MM.1S (cell line): ENCODE results near the gene CASP10.

Experiments
- DNase-seq: peaks from one replicate; pipeline ENCODE4 v3.0.0-alpha.2; 2015
- H2AFZ ChIP-seq: fragments of 300-600 bp; sonication (generic); 2 replicates; pipeline ENCODE4 v1.6.0; 2016; ENCODE audit warnings: antibody characterized with exemption, low read length
- H3F3A ChIP-seq: fragments of 300-600 bp; sonication (generic); 2 replicates; pipeline ENCODE4 v1.6.1; 2016; ENCODE audit warnings: mild to moderate bottlenecking, antibody characterized with exemption, low read length, moderate library complexity, mixed read lengths; ENCODE audit not compliant: insufficient read depth
- H3K27ac ChIP-seq: fragments of 300-600 bp; sonication (generic); 2 replicates; pipeline ENCODE4 v1.5.1; 2016; ENCODE audit warnings: mild to moderate bottlenecking, low read length
- H3K27me3 ChIP-seq: fragments of 300-600 bp; sonication (generic); replicated peaks from 2 replicates; pipeline ENCODE4 v1.6.0; 2016; ENCODE audit warnings: low read length; ENCODE audit not compliant: insufficient read depth
- H3K36me3 ChIP-seq: fragments of 300-600 bp; sonication (generic); replicated peaks from 2 replicates; pipeline ENCODE4 v1.6.1; 2016; ENCODE audit warnings: mild to moderate bottlenecking, low read length, mixed read lengths; ENCODE audit not compliant: insufficient read depth
- H3K4me1 ChIP-seq: fragments of 300-600 bp; sonication (generic); 2 replicates; pipeline ENCODE4 v1.6.1; 2016; ENCODE audit warnings: low read length, mixed read lengths
- H3K4me2 ChIP-seq: fragments of 300-600 bp; sonication (generic); 2 replicates; pipeline ENCODE4 v1.6.0; 2016; ENCODE audit warnings: low read depth, low read length
- H3K4me3 ChIP-seq: fragments of 300-600 bp; sonication (generic); 2 replicates; pipeline ENCODE4 v1.5.1; 2016; ENCODE audit warnings: low read length, mixed read lengths
- H3K79me2 ChIP-seq: fragments of 300-600 bp; sonication (generic); 2 replicates; pipeline ENCODE4 v1.6.1; 2016; ENCODE audit warnings: mixed run types, low read length, mixed read lengths
- H3K9ac ChIP-seq: fragments of 300-600 bp; sonication (generic); 2 replicates; pipeline ENCODE4 v1.6.1; 2016; ENCODE audit warnings: low read length, mixed read lengths
- H3K9me2 ChIP-seq: fragments of 300-600 bp; sonication (generic); replicated peaks from 2 replicates; pipeline ENCODE4 v1.6.1; 2016; ENCODE audit warnings: mild to moderate bottlenecking, low read length, mixed read lengths; ENCODE audit not compliant: insufficient read depth
- H3K9me3 ChIP-seq: fragments of 300-600 bp; sonication (generic); replicated peaks from 2 replicates; pipeline ENCODE4 v1.6.1; 2016; ENCODE audit warnings: mild to moderate bottlenecking, low read length, mixed read lengths; ENCODE audit not compliant: insufficient read depth
- H4K20me1 ChIP-seq: fragments of 300-600 bp; sonication (generic); 2 replicates; pipeline ENCODE4 v1.6.1; 2016; ENCODE audit warnings: mild to moderate bottlenecking, low read length, moderate library complexity, mixed read lengths; ENCODE audit not compliant: insufficient read depth
- EZH2 ChIP-seq: fragments of 300-600 bp; sonication (generic); optimal IDR thresholded peaks from 2 replicates; pipeline ENCODE3; 2017; ENCODE audit warnings: low read depth, mild to moderate bottlenecking, antibody characterized with exemption, low read length, mixed read lengths
- EZH2phosphoT487 ChIP-seq: fragments of 300-600 bp; sonication (generic); IDR thresholded peaks from 2 replicates; pipeline ENCODE4 v1.6.1; 2018; ENCODE audit warnings: antibody characterized with exemption, low read length
- TF ChIP-seq, protein P1 (sequence below): fragments of 300-600 bp; sonication (generic); IDR thresholded peaks from 2 replicates; pipeline ENCODE4 v1.5.1; 2016; ENCODE audit warnings: antibody characterized with exemption, low read length, mixed read lengths

The CASP10 gene

DNA sequence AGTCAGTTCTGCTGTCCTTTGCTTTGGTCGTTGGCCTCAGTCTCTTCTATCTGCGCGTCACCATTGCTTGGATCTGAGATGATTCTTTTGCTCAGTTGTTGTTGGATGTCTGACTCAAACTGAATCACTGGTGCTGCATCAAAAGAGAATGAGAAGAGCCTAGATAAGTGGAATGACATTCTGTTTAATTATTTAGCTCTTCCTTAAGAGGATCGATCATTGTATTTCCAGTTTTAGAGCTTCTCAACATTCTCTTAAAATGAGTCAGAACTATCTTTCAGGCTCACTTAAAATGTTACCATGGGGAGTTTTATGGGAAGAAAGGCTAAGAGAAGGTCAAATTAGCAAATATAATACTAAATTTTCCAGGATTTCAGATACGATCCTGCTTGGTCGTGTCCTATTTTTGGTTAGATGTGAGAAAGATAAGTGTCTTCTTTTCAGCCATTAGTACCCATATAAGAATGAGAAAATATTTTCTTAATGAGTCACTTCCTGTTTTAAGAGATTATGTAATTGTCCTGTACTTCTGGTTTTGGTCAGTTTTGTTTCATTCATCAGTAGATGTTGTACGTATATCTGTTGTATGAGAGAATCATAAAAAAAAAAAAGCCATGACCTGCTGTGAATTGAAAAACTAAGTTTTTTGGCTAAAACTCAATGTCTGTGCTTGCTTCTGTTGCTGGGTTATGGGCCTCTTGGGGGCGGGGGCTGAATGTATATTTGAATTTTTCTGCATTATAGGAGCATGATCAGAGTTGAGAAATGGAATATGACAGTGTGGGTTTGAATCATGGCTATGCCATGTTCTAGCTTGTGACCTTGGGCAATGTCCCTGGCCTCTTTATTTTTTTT, 31.6 kb upstream of the CASP10 start:
- no peak overlapping the region for H3K4me3 ChIP-seq
- H3K4me2 ChIP-seq: no peak overlapping the region
- peaks cover 9% of the 10 kb centered on the region; the same call in 1 of the 2 replicates for H3K4me1 ChIP-seq
- no peak overlapping the region for H2AFZ ChIP-seq
- no peak overlapping the region for H3K27ac ChIP-seq
- H3K27me3 ChIP-seq: no peaks in the 10 kb centered on the region
- no peak for DNase-seq
- TF ChIP-seq EZH2phosphoT487 (no peak), EZH2 (no peak)
- TF ChIP-seq, protein P1, sequence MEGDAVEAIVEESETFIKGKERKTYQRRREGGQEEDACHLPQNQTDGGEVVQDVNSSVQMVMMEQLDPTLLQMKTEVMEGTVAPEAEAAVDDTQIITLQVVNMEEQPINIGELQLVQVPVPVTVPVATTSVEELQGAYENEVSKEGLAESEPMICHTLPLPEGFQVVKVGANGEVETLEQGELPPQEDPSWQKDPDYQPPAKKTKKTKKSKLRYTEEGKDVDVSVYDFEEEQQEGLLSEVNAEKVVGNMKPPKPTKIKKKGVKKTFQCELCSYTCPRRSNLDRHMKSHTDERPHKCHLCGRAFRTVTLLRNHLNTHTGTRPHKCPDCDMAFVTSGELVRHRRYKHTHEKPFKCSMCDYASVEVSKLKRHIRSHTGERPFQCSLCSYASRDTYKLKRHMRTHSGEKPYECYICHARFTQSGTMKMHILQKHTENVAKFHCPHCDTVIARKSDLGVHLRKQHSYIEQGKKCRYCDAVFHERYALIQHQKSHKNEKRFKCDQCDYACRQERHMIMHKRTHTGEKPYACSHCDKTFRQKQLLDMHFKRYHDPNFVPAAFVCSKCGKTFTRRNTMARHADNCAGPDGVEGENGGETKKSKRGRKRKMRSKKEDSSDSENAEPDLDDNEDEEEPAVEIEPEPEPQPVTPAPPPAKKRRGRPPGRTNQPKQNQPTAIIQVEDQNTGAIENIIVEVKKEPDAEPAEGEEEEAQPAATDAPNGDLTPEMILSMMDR: no peak
- H3K36me3 ChIP-seq: no peaks in the 10 kb centered on the region
- H3K9me3 ChIP-seq: no peaks in the 10 kb centered on the region
- H3K9me2 ChIP-seq: no peaks in the 10 kb centered on the region
- 0 out of 2 replicates have a peak, but pooled peaks cover 4% of the 10 kb centered on the region for H3F3A ChIP-seq
- peaks cover 11% of the 10 kb centered on the region; the same call in 1 of the 2 replicates for H3K79me2 ChIP-seq
- H3K9ac ChIP-seq: no peak overlapping the region
- H4K20me1 ChIP-seq: no peaks in the 10 kb centered on the region

DNA sequence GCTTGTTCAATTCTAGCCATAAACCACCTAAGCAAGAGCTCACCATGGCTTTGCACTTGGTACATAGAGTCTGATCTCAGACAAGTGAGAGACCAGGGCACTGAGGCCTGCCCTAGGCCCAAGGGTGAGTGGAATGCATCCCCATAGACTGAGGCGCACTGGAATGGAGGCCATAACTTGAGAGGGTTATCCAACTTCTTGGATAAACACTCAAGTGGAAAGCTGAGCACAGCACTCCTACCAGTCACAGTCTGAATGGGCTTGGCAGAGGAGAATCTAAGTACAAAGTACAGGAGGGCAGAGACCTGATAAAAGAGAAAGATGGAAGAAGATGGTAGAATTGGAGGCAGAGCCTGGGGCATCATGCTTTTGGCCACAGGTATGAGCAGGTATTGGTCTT, 30.4 kb upstream of the CASP10 start:
- no peak for DNase-seq
- Histone ChIP-seq H3K9me3 (no peaks in the 10 kb centered on the region), H2AFZ (no peak overlapping the region), H3K36me3 (no peaks in the 10 kb centered on the region), H3K4me2 (no peak overlapping the region), H3K4me1 (peaks cover 13% of the 10 kb centered on the region), H3K27me3 (no peaks in the 10 kb centered on the region), H3K27ac (no peak overlapping the region), H3K9ac (no peak overlapping the region), H3K79me2 (peaks cover 11% of the 10 kb centered on the region; the same call in 1 of the 2 replicates), H3K4me3 (no peak overlapping the region), H3F3A (peaks cover 4% of the 10 kb centered on the region; the same call in 1 of the 2 replicates), H3K9me2 (no peaks in the 10 kb centered on the region), H4K20me1 (no peaks in the 10 kb centered on the region)
- TF ChIP-seq EZH2 (no peak), EZH2phosphoT487 (no peak)
- TF ChIP-seq, protein P1: no peak

DNA sequence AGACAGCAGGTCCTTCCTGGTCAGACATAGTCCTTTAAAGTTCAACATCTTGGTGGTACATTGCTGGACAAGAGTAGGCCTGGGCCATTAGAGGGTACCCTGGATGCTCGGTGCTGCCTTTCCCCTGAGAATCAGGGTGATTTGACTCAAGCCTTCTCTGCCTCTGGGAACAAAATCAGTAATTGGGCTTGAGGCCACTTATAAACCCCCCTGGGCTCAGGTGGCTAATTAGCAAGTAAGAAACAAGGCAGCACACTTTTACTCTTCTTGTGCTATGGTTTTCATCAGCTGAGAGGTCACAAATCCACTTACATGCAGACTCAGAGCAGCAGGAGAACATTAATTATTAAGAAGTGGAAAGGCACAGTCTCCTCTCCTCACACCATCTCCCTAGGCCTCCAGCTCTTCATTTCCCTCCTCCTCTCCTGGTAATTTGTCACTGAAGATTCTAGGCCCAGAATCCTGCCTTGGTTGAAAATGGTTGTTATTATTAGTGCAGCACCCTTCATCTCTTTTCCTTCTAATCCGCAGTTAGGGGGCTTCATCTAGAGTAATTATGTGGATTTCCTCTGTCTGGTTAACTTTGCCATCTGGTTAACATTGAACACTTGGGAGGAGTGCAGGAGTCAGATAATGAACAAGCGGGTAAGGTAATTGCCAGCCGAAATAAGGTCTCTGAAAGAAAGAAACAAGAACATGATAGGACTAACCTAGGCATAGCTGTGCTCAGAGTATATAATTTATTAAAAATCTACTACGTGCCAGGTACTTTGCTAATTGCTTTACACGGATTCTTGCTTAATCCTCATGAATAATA, 29.7 kb upstream of the CASP10 start:
- no peaks in the 10 kb centered on the region for H4K20me1 ChIP-seq
- no peaks in the 10 kb centered on the region for H3K9me3 ChIP-seq
- H3K9ac ChIP-seq: no peak overlapping the region
- TF ChIP-seq, protein P1: no peak
- TF ChIP-seq EZH2phosphoT487 (no peak), EZH2 (no peak)
- no peak for DNase-seq
- peaks cover 10% of the 10 kb centered on the region; the same call in 1 of the 2 replicates for H3F3A ChIP-seq
- no peak overlapping the region for H3K4me3 ChIP-seq
- no peak overlapping the region for H3K27ac ChIP-seq
- H3K4me2 ChIP-seq: no peak overlapping the region
- H3K36me3 ChIP-seq: no peaks in the 10 kb centered on the region
- peaks cover 20% of the 10 kb centered on the region for H3K4me1 ChIP-seq
- no peaks in the 10 kb centered on the region for H3K27me3 ChIP-seq
- no peak overlapping the region for H2AFZ ChIP-seq
- peaks cover 11% of the 10 kb centered on the region; the same call in 1 of the 2 replicates for H3K79me2 ChIP-seq
- no peaks in the 10 kb centered on the region for H3K9me2 ChIP-seq
